GM21367 (cell line): Measurements from ENCODE around the gene DNAJC8.

ENCODE experiments used
- ATAC-seq: cut with Tn5 transposase; IDR thresholded peaks from one replicate; pipeline ENCODE4 v1.9.1; 2021; ENCODE audit not compliant: unreplicated experiment

The DNAJC8 gene

DNA sequence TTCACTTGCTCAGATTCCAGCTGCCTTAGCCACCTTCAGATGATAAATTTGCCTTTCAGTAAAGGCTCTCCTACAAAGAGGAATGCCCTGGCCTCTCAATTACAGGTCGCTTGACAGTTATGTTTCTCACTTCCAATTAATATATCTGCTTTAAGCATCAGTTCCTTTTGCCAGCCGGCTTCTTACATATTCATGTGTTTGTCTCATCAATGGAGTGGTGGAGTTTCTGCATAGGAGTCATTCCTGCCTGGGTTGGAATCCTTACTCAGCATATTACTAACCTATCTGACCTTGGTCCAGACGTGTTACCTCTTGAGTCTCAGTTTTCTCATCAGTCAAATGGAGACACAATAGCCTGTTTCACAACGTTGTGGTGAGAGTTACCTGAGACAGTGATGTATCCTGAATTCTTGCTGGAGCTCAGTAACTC, 17.1 kb upstream of the DNAJC8 start:
- no peak for ATAC-seq

DNA sequence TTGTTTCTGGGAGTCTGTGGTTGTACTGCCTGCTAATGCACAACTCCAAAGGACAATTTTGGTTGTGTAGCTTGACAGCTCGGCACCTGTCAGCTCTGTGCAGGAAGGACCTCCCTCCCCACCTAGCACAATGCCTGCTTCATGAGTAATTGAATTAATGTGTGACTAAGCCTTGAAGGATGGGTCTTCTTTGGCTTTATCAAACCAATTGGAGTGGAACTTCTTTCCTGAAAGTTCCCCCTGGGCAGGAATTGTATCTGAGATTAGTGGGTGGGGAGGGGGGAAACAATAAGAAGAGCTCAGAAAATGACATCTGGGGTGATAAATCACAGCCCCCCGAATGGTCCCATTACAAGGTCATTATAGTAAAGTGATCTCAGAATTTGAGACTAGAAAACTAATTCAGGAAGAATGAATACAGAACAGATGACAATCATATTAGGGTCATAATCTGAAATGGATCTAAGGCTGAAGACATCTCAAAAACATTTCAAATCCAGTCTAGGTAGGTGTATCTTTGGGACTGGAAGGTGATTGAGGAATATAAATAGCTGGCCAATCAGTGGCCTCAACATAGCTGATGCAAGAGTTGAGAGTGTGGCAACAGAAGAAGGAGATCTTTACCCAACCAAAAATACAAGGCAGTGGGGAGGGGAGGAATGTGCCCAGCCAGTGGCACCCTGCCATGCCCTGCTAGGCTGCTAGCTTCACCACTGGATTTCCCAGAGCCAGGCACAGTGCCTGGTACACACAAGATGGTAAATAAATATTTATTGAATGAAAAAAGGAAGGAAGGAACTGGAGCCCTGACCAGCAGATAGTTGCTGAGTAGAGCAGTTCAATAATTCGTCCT, 16.4 kb upstream of the DNAJC8 start:
- ATAC-seq, result no peak

DNA sequence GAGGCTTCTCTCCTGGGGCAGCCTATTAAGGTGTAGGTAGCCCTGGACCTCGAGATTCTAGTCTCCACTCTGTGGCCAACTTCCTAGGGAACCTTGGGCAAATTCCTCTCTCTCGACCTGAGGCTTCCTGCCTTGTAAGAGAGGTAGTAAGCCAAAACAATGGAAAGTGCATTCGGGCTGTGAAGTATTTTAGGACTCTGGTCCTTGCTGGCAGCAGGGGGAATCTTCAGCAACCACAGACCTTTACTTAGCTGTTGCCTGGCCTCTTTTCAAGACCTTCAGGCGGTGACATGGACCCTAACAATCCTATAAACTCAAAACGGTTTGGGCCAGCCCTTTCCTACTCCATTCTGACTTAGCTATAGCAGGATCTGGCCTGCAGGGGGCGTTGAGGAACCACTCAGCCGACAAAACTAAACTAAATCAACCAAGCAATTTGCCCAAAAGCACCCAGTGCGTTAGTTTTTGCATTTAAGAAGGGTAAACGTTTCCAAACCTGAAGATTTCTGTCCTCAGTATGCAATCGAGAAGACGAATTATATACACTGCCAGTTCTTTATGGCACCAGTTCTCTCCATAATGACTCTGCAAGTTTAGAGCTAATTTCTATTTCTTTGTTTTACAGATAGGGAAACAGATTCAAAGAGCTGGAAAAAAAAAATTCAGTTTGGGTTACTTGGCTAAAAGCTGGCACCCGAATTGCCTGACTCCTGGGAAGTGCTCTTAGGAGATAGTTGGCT, 15.6 kb upstream of the DNAJC8 start:
- no peak for ATAC-seq

DNA sequence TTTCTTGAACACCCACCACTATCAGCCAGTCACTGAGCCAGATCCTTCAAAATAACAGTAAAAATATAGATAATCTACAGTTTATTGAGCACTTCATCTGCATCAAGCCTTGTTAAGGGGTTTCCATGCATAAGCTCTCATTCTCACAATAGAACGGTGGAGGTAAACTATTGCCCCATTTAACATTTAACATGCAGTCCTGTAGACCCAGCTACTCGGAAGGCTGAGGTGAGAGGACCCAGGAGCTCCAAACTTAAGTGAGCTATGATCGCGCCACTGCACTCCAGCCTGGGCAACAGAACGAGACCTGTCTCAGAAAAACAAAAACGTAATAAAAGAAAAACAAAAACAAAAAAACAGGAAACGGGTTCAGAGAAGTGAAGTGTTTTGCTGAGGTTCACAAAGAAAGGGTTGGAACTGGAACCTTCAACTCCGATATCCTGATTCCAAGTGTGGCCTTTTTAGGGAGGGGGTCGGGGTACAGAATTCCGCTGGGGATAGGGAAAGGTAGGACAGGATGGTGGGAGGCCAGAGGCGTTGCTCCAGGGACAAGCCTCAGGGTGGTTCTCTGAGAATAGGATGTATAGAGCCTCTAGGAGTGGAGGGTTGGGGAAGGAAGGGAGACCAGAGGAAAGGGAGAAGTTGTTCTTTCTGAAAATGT, 14.9 kb upstream of the DNAJC8 start:
- ATAC-seq, result no peak

DNA sequence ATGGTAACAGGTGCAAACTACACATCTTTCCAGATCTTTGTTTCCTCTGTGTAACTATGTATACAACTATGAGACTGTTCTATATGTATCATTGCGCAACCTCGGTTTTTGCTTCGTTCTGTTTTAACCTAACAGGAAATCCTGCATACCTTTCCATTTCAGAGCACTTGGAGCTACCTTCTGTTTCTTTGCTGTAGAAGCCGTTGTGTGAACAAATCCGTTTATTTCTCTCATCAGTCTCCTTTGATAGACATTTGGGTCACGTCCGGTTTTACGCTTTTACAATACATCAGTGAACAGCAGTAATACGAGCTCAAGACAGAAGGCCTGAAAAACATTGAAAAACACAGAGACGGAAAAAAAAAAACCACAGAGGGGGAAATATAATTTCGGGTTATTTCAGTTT, 13.6 kb upstream of the DNAJC8 start:
- ATAC-seq, result no peak

DNA sequence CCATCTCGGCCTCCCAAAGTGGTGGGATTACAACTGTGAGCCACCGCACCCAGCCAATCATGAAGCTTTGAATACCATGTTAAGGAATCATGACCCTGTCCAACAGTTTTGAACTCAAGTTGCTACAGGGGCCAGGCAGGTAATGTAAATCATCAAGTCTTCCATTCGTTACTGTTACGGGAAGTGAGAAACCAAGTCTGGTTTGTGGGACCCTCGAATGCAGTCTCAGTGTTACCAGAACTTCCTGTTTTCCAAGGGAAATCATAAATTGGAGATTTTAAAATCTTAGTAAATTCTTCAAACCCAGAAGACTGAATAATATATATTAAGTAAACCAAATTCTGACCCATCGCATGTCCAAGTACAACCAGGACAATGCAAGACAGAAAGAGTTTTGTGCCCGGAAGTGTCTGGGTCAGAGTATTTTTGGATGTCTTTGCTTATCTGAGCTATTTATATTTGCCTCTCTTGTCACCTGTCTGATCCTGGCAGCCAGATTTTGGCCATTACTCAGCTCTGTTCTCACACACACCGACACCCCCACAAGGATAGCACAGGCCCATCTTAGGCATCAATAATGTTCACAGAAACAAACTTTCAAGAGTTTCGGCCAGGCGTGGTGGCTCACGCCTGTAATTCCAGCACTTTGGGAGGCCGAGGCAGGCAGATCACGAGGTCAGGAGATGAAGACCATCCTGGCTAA, 11.9 kb upstream of the DNAJC8 start:
- no peak for ATAC-seq

DNA sequence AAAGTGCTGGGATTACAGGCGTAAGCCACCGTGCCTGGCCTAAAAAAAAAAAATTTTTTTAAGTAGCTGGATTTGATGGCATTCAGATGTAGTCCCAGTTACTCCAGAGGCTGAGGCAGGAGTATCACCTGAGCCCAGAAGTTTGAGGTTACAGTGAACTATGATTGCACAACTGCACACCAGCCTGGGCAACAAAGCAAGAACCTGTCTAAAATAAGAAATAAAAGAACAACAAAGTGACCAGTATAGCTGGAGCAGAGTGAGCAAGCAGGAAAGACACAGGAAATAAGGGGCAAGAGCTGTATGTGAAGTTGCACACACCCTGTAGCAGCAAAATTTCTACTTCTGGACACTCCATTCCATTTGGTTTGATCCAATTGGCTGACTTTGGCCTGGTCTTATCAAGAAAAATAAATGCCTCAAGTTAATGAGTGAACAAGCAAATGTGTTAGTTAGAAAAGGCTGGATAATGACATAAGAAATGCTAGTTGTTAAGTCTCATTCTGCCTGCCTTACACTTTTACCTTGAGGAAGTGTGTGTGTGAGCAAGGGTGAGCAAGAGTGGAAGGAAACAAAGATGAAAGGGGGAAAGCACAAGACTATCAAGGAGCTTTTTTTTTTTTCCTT, 11.0 kb upstream of the DNAJC8 start:
- no peak for ATAC-seq

DNA sequence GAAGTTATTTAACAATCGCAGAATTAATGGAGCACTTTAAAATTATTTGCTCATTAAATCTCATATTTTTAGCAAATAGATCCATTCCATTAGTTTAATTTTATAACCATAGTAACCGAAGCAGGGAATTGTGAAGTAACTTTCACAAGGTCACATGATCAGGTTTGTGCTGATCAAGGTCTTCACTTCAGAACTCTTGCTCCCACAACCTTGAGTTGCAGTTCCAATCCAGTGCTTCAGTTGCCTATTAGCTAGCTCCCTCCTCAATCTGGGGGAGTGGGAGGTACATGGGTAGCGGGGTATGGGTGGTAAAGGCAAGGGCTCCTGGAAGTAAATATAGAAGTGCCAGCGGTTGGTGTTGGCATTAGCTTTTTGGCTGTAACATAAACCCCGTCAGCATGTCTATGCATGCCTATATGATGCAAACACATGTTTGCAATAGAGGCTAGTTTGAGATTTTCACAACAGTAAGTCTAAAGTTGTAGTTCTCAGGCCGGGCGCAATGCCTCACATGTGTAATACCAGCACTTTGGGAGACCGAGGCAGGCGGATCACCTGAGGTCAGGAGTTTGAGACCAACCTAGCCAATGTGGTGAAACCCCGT, 8.9 kb upstream of the DNAJC8 start:
- no peak for ATAC-seq

DNA sequence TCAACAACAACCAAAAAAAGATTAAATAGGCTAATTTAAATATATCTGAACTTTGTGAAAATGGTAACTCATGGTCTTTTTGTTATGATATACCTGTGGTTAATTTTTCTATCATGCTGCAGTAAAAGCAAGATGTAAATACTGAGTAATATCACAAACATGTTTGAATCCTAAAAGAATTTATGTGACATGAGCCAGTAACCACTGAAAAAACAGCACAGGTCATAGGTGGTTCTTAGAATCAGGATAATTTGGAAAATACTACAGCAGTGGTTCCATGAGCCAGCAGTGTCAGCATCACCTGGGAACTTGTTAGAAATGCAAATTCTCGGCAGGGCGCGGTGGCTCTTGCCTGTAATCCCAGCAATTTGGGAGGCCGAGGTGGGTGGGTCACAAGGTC, 7.2 kb upstream of the DNAJC8 start:
- no peak for ATAC-seq

DNA sequence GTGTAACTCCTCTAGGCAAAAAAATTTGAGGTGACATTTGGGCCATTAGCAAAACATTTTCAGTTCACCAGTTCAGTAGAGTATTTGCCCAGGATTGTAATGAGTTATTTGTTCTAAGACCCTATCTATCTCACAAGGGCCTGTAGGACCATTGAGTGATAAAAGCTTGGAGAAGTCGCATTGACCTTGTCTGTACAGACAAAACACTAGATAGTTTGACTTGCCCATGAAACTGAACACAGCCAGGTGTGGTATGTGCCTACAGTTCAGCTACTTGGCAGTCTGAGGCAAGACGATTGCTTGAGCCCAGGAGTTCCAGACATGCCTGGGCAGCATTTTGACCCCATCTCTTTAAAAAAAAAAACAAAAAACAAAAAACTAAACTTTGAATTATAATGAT, 6.2 kb upstream of the DNAJC8 start:
- no peak for ATAC-seq

DNA sequence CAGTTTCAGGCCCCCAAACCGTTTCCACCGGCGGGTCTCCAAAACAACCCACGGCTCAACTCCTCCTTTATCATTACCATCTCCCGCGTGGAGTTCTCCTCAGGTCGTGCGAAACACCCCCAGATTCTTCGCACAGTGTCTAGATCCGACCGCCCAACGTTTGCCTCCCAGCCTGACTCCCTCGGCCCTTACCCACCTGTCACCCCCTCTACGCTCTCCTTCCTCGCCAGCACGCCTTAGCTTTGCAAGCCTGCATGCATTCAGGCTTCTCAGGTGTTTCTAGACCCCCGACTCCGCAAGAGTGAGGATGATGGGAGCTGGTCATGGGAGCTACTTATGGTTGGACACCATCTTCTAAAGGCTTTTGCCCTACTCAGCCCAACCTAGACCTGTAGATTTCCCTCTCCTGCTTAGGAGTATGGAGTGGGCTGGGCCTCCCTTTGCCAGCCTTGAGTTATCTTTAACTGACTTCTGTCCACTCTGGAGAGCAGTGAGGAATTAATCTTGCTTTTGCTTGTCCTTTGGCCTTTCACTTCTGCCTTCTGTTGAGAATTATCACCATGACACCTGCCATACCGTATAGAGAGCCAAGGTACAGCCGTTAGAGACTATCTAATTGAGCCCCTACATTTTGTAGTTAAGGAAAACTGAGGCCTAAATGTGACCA, 4.0 kb upstream of the DNAJC8 start:
- no peak for ATAC-seq

DNA sequence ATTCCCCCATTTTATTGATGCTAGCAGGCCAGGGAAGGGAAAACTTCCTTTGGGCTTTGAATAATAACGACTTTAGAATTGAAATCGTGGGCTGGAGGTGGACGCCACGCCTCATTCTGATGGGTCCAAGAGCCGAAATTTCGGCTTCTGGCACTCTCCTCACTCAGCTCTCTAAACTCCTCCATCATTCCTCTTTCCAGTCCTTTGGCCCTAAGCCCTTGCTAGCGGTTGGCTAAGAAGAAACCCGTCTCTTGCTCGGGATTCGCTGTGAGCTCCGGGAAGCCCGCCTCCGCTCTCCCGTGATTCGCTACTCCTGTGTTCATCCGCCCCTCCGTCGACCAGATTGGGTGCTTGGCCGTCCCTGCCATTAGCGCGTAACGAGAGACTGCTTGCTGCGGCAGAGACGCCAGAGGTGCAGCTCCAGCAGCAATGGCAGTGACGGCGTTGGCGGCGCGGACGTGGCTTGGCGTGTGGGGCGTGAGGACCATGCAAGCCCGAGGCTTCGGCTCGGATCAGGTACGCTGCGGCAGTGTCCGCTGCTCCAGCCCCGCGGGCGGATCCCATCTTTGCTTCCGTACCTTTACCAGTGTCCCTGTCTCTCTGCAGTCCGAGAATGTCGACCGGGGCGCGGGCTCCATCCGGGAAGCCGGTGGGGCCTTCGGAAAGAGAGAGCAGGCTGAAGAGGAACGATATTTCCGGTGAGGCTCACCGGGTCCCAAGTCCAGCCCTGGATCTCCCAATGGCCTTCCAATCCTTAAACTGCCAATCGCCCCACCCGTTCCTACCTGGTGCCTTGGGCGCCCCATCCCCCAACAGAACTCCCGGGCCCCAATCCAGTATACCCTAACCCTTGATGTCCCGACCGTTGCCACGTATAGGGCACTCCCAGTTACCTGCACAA, 3.2 kb upstream of the DNAJC8 start, which contains the start of gene ATP5IF1:
Gene ATP5IF1 (plus strand): TSS at position 370 of the 901 bp plus-strand sequence. CDS start 60 bp downstream, at position 430.
- peak; percentile 80 for ATAC-seq

DNA sequence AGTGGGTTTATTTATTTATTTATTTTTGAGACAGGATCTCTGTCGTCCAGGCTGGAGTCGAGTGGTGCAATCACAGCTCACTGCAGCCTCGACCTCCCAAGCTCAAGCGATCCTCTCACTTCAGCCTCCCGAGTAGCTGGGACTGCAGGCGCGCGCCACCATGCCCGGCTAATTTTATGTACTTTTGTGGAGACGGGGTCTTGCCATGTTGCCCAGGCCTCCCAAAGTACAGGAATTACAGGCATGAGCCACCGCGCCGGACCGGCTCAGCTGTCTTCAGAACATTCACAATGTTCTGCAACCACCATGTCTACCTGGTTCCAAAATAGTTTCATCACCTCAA, 406 bp upstream of the DNAJC8 start:
- no peak for ATAC-seq

DNA sequence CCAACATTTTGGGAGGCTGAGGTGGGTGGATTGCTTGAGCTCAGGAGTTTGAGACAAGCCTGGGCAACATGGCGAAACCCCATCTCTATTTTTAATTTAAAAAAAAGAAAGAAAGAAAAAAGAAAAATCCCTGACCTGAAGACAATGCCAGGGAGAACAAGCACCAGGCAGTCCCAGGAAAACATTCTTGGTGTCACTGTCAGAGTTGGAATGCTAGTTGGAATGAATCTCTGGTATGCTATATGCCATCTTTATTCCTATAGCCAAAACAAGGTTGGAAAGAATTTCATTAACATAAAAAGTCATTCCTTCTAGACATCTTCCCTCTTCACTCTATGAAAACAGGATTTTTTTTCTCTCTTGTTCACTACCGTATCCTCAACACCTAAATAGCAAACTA, 2.8 kb downstream of the DNAJC8 start:
- ATAC-seq, result no peak

DNA sequence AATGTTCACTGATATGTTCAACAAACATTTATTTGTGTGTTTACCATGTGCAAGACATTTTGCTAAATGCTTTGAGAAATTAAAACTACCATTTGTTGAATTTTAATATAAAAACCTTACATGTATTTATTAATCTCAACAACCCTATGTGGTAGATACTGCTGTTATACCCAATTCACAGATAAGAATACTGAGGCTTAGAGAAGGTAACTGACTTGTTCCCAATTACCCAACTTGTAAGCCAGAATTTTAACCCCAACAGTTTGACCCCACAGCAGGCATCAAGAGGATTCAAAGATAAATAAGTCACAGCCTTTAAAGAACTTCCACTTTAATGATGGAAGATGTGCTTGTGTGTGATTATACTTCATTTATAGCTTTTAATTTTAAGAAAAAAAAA, 3.7 kb downstream of the DNAJC8 start:
- no peak for ATAC-seq

DNA sequence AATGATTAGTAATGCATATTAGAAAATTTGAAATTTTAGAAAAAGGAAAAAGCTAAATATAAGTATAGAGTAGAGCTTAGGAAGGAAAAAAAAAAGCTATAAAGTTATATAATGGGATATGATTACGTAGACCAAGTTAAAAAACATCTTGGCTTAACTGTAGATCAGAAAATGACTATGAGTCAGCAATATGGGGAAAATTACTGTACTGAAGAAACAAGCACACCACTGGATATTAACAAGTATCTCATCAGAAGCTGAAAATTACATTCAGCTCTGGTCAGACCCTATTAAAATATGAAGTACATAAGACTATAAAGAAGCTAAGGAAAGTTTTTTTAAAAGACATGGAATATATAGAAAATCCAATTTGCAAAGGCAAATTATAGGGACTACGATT, 19.5 kb downstream of the DNAJC8 start:
- no peak for ATAC-seq

DNA sequence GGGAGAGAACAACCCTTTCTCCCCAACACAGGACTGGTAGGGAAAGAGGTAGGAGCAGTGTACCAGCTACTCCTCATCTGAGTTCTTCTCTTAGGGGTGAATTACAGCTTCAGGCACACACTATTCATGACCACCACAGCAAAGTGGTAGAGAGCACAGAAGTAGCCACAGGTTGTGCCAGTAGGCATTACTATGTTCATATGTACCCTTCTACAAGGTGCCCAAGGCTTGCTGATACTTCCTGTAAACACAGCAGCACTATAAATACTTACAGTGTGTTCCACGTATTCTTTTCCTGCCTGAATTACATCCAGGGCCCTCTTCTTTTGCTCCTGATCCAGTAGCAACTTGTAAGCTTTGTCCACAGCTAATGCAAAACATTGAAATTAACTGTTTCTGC, 23.1 kb downstream of the DNAJC8 start:
- ATAC-seq, result no peak

DNA sequence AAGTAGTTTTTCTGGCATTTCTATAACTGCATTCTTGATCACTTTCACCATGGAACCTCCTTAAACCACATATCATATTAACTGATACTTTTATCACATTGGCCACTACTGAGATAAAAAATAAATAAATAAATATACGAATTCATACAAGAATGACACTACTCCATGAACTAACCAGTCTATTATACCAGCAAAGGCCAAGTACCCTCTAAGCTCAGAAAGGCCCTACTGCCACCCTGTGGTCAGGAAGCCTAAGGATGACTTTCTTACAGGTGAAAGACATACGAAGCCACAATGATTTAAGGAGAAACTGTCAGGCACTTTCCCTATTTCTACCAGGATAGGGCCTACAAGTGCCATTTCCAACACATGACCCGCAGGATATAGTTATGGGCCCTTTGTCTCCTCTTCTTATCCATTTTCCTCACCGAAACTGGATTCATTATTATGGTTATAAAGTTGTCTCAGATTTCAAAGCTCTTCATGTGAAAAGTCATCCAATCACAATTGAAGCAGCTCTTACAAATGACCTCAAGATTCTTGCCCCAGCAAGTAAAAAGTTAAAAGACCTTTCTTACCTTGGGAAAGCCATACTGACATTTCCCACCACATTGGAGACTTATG, 23.9 kb downstream of the DNAJC8 start:
- no peak for ATAC-seq
